Cardiac fibroblast (primary cell): Measurements from ENCODE around the gene NRP1.

ENCODE experiments used
- DNase-seq, 2 donors: peaks; one replicate each; pipeline versions ENCODE4 v3.0.0 to v3.0.0-alpha.2; 2010; ENCODE audit warnings: low read depth in 2 of 2
- H3K4me3 ChIP-seq, 2 donors: replicated peaks in 1 of 2; 1 replicate in 1 of 2; 2 replicates in 1 of 2; pipeline ENCODE4 v1.5.1; 2011; ENCODE audit warnings: low read depth in 2 of 2, low read length in 2 of 2, mild to moderate bottlenecking in 2 of 2, moderate library complexity in 1 of 2
- TF ChIP-seq, protein P1 (sequence below): IDR thresholded peaks from one replicate; pipeline ENCODE4 v1.5.1; 2011; ENCODE audit warnings: low read depth, mild to moderate bottlenecking, low read length, inconsistent platforms

The NRP1 gene

DNA sequence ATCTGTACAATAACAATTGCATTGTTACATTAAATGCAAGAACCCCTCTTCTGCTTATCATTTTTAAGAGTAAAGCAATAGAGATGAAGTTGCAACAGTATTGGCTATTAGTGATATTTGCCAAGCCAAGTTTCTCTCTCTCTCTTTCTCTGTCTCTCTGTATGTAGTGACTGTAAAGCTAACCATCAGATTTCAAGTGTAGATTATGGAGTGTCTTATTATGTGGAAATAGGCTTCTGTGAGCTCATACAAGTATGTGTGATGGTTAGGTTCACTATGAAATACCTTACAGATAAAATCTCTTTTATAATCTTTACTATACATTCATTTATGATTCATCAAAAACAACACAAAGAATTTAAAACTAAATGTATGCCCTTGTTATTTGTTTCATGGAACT lies 28.6 kb upstream of the NRP1 start:
- H3K4me3 ChIP-seq, result no peak overlapping the region
- TF ChIP-seq, protein P1, sequence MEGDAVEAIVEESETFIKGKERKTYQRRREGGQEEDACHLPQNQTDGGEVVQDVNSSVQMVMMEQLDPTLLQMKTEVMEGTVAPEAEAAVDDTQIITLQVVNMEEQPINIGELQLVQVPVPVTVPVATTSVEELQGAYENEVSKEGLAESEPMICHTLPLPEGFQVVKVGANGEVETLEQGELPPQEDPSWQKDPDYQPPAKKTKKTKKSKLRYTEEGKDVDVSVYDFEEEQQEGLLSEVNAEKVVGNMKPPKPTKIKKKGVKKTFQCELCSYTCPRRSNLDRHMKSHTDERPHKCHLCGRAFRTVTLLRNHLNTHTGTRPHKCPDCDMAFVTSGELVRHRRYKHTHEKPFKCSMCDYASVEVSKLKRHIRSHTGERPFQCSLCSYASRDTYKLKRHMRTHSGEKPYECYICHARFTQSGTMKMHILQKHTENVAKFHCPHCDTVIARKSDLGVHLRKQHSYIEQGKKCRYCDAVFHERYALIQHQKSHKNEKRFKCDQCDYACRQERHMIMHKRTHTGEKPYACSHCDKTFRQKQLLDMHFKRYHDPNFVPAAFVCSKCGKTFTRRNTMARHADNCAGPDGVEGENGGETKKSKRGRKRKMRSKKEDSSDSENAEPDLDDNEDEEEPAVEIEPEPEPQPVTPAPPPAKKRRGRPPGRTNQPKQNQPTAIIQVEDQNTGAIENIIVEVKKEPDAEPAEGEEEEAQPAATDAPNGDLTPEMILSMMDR, result no peak
- no peak for DNase-seq

DNA sequence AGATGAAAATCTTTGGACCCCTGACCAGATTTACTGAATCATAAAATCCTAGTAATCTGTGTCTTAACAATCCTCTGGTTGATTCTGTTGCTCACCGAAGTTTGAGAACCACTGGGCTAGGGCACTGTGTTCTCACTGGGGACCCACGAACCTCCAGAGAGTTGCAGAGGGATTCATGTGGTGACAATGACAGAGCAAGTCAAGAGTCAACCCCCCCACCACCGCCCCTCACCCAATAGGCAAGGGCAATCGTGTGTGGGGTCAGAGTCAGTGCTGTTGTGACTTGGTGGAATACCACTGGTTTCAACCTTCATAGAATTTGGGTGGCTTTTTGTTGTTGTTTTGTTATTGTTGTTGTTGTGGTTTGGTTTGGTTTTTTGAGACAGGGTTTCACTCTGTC lies 23.5 kb upstream of the NRP1 start:
- no peak for DNase-seq
- TF ChIP-seq, protein P1, result no peak
- H3K4me3 ChIP-seq, result no peak overlapping the region

DNA sequence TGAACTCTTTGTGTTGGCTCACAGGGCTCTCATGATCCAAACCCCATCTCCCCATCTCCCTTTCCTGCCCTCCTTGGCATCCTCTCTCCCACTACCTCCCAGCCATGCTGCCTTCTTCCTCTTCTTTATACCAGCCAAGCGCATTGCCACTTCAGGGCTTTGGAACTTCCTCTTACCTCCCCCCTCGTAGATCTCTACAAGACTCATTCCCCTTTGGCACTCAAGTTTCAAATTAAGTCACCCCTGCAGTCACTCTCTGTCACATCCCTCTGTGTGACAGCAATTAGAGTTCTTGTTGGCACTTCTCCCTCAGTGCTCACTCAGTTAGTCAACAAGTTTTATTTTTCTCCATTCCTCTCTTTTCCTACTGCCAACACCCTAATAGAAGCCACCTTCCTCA lies 20.8 kb upstream of the NRP1 start:
- no peak for DNase-seq
- no peak overlapping the region for H3K4me3 ChIP-seq
- TF ChIP-seq, protein P1, result no peak

DNA sequence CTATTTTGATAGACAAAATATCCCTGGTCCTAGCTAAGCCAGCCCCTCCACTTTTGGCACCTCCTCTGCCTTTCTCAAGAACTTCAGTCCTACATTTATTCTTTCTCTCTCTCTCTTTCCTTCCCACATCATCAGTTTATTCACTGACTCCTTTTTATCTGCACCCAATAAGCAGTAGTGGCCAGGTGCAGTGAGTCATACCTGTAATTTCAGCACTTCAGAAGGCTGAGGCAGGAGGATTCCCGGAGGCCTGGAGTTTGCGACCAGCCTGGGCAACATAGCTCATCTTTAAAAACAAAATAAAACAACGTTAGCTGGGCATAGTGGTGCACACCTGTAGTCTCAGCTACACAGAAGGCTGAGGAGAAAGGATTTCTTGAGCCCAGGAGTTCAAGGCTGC lies 19.4 kb upstream of the NRP1 start:
- TF ChIP-seq, protein P1, result no peak
- H3K4me3 ChIP-seq, result no peak overlapping the region
- DNase-seq, result no peak

DNA sequence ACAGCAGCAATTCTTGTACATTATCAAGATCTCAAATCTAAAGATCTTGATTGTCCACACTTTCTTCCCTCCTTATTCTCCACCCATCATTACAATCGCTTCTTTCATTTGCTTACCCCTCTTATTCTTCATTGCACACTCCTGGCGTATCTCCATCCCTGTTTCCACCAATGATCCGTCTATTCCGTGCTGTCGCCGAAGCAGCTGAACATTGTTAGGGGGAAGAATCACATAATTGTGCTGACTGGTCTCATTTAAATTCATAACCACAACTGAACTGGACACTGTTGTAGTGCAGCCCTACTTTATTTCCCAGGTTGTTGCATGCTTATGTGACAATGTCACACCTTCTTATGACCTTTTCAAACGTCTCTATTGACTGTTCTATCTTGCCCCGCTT lies 18.9 kb upstream of the NRP1 start:
- DNase-seq, result no peak
- no peak overlapping the region for H3K4me3 ChIP-seq
- TF ChIP-seq, protein P1, result no peak

DNA sequence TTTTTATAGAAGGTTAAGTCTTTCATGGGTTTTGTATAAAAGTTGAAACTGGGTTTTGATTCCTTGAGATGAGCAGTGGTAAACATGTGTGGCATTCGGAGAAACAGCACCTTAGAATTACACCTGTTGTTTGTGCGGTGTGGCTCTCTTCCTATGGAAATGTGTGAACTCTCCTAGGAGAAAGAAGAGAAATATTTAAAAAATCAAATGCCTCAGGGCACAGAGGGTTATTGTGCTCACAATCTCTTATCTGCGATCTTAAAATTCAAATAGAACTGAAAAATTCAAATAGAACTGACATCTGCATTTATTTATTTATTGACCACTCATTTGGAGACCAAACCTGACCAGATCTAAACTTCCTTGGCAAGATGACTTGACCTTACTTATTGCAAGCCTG lies 18.1 kb upstream of the NRP1 start:
- TF ChIP-seq, protein P1, result no peak
- DNase-seq, result no peak
- H3K4me3 ChIP-seq, result no peak overlapping the region

DNA sequence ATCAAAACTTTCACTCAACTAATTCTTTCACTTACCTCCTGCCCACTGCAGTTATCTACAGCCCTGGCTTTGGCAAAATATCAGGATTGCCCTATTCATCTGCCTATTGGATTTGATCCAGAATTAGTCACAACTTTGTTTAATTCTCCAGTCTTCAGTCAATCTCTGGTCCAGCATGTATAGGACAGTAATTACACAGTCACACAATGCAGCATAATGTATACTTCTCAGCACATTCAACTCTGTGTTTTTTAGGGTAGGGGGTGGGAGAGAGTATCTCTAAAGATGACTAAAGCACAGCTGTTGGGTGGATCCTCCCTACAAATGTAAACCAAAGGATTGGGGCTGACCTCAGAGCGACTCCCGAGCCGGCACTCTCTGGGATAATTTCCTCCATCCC lies 17.7 kb upstream of the NRP1 start:
- TF ChIP-seq, protein P1, result no peak
- DNase-seq, result peak; percentile 54 to 61
- no peak overlapping the region for H3K4me3 ChIP-seq
